HG02623 (cell line): ENCODE measurements around the gene RFC5.
"Not testable (repeated sequence)": the region's sequence is repeated elsewhere in the genome, so short reads cannot be mapped to it uniquely, and the experiment has no call there.

Experiments
- ATAC-seq: cut with Tn5 transposase; IDR thresholded peaks from one replicate; pipeline ENCODE4 v1.9.1; 2021; ENCODE audit warnings: moderate library complexity; ENCODE audit not compliant: unreplicated experiment

RFC5 gene

DNA sequence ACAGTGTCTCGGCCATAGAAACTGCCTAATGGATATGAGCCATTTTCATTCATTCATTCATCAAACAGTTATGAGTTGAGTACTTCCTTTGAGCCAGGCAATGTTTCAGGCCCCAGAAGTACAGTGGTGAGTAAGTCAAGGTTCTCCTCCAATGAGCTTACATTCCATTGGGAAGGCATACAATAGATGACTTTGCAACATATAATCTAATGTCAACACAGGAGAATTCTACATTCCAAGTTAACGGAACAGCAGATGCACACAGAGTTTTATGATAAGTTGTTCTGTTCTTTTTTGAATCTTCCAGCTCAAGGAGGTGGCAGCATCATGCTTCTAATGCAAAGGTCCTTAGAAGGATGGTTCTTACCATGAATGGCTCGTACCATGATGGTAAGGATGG is 3.2 kb upstream of the RFC5 start:
- no peak for ATAC-seq

GRCh38 chr12:118015306-118015705 is 1.2 kb upstream of the RFC5 start:
- ATAC-seq = no peak

- no peak for ATAC-seq
Measured at GRCh38 chr12:118015944-118016343, 559 bp upstream of the RFC5 start.

- no peak for ATAC-seq
Measured at GRCh38 chr12:118017926-118018325, 1.4 kb downstream of the RFC5 start.

- ATAC-seq = no peak
Measured at GRCh38 chr12:118020036-118020435, 3.5 kb downstream of the RFC5 start.

- not testable (repeated sequence) for ATAC-seq
Measured at GRCh38 chr12:118022097-118022727, 5.7 kb downstream of the RFC5 start.

- no peak for ATAC-seq
Measured at GRCh38 chr12:118022728-118023109, 6.2 kb downstream of the RFC5 start.

GRCh38 chr12:118023301-118023860 is 6.9 kb downstream of the RFC5 start:
- ATAC-seq = no peak

DNA sequence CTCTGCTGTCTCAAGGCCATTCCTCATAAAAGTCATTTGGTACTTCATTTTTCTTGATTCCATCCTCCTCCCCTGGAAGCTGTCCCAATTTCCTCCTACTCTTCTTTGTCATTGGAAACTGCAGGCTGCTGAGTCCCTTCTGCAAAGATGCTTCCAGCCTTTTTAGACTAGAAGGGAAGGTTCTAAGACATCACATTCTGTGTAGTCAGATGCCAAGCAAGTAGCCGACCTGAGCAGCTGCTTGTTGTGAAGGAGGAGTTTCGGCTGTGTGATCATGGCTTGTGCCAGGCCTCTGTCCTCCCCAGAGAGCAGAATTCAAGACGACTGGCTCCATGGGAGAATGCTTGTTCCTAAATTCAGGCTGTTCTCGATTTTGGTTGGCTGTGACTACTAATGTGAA is 8.7 kb downstream of the RFC5 start:
- ATAC-seq = no peak

DNA sequence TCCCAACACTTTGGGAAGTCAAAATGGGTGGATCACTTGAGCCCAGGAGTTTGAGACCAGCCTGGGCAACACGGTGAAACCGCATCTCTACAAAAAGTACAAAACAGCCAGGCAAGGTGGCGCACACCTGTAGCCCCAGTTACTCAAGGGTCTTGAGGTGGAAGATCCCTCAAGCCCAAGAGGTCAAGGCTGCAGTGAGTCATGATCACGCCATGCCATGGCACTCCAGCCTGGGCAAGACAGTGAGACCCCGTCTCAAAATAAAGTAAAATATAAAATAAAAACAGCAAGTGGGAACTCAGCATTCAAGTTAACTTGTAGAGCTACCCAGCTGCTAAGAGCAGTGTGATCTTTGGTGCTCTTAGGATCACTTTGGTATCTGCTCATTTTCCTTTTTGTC is 12.7 kb downstream of the RFC5 start:
- ATAC-seq = no peak

DNA sequence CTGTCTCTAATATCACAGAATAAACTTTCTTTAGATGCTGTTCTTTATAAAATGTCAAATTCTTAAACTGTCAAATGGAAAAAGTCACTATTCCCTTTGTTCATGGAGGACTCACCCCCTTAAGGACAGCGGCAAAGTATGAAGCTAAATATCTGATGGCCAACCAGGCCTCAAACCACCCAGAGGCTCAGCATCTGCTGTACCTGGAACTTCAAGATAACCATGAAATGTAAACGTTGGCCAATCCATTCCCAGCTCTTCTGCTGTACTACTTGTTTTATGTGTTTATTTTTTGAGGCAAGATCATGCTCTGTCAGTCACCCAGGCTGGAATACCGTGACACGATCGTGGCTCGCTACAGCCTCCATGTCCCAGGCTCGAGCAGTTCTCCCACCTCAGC is 15.7 kb downstream of the RFC5 start:
- ATAC-seq = no peak

- no peak for ATAC-seq
Measured at GRCh38 chr12:118033323-118033722, 16.8 kb downstream of the RFC5 start.

DNA sequence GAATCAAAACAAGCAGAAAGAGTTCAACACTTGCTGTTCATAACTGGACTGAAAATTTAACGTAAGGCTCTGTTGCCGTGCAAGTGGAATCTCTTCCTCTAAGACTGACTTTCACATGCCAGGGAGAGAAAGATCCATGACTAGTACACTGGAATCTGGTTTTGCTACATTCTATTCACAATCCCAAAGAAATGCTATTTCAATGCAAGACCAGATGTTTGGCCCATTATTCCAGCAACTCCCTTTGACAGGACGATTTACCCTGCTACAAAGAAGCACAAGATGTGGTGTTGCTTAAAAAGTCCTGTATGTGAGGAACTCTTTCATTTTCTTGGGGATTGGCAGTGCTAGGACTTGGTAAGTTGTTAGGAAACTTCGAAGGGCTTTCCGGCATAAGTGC is 17.4 kb downstream of the RFC5 start:
- ATAC-seq = no peak

GRCh38 chr12:118034429-118035189 is 18.1 kb downstream of the RFC5 start:
- ATAC-seq = no peak

DNA sequence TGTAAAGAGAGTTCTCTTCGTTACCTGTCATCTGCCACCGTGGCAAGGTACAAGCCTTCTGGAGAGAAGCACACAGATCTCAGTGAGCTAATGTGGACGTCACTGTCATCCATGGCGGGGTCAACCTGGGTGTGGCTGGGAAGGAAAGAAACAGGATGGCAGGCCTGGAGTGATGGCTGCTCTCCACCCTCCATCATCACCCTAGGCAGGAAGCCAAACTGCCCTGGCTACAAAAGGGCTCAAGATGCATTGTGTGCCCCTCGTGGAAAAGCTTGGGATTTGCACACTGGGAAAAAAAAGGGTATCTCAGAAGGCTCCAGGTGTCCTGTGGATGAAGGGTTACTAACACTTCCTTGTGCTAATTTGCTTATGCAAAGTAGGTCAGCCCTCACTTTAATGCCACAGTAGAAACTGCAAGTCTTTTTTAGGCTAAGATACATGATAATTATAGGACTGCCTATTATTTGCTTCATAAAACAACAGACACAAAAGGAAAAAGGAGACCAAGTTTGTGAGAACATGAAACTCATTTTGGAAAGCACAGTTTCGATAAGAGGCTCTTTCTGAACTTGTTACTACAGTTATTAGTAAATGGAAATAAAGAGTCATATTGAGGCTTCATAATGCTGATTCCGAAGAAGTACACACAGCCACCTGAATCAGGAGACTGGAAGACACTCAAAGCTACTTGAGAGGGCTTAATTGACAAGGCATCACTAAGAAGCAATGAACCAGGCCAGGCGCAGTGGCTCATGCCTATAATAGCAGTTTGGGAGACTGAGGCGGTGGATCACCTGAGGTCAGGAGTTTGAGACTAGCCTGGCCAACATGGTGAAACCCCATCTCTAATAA is 18.9 kb downstream of the RFC5 start:
- ATAC-seq = peak; percentile 77

GRCh38 chr12:118036672-118037411 is 20.3 kb downstream of the RFC5 start:
- no peak for ATAC-seq

- no peak for ATAC-seq
Measured at GRCh38 chr12:118038137-118038536, 21.6 kb downstream of the RFC5 start.

GRCh38 chr12:118042091-118042490 is 25.6 kb downstream of the RFC5 start:
- ATAC-seq = no peak

- no peak for ATAC-seq
Measured at GRCh38 chr12:118044075-118044474, 27.6 kb downstream of the RFC5 start.

GRCh38 chr12:118044577-118044976 is 28.1 kb downstream of the RFC5 start:
- no peak for ATAC-seq

GRCh38 chr12:118046430-118046829 is 29.9 kb downstream of the RFC5 start:
- no peak for ATAC-seq
